Measurements from ENCODE around the gene NRF1.

Gene NRF1

DNA sequence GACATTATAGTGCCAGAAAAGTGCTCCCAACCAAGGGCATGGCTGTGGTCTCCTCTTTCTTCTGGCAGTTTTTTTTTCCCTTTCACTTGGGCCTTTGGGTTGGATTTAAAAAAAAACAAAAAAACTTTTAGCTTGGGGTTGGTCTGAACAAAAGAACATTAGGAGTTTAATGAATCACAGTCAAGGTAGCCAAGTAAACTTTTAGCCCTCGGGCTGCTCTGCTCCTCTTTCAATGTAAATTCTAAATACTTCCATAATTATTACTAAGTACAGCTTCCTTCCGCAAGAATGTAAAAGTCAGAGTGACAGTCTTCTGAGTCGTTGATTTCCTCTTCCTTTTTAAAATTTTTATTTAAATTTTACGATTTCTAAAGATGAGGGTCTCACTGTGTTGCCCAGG, 79.2 kb downstream of the NRF1 start:
- TF ChIP-seq ZFX (IDR thresholded peaks at IDR 0.05) (no peak), CTCF (conservative IDR thresholded peaks at IDR 0.05) (no peak)
- H3K27ac ChIP-seq = no peak overlapping the region

GRCh38 chr7:129698516-129699418, 87.2 kb downstream of the NRF1 start:
- TF ChIP-seq ZFX (IDR thresholded peaks at IDR 0.05) = no peak
- TF ChIP-seq CTCF (conservative IDR thresholded peaks at IDR 0.05) = no peak
- no peak overlapping the region for H3K27ac ChIP-seq

DNA sequence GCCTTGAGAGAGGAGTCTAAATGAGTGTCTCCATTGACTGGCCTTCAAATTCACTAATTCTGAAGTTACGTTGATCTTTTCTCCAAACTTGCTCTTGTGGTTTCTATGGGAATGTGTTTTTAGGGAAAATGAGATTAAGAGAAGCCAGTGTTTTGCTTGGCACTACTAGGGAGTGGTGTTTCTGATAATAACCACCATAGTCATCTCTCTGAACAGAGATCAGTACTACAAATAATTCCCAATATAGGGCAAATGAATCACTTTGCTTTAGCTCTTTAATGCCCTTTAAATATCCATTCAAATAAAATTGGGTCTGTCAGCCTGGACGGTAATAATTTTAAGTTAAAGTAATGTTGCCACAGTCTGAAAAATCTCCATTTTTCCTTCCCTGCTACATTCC, 90.8 kb downstream of the NRF1 start:
- no peak for TF ChIP-seq CTCF (conservative IDR thresholded peaks at IDR 0.05)
- TF ChIP-seq ZFX (IDR thresholded peaks at IDR 0.05) = no peak
- H3K27ac ChIP-seq = no peak overlapping the region

DNA sequence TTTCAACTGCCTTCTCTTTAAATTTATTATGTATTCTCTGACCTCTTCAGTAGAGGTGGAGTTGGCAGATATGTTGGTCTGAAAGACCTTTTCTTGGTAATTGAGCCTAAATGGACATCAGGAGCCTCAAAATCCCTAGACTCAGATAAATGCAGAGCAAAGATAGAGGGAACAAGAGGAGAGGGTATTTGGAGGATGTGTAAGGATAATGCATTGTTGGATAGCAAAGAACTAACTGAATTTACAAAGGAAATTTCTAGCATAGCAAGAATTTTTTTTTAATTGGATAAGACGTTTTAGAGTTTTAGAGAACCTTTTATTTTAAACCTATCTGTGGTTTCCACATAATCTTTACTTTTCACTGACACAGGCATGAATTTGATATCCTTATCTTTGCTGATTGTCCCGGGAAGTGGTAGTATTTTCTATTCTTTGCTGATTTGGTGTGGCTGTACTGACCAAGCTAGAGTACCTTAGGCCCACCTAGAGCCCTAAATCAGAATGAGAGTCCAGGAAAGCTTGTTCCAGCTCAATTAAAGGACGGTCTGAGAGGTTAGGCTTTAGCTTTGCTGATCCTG, 91.3 kb downstream of the NRF1 start:
- H3K27ac ChIP-seq = no peak overlapping the region
- no peak for TF ChIP-seq CTCF (conservative IDR thresholded peaks at IDR 0.05)
- no peak for TF ChIP-seq ZFX (IDR thresholded peaks at IDR 0.05)

DNA sequence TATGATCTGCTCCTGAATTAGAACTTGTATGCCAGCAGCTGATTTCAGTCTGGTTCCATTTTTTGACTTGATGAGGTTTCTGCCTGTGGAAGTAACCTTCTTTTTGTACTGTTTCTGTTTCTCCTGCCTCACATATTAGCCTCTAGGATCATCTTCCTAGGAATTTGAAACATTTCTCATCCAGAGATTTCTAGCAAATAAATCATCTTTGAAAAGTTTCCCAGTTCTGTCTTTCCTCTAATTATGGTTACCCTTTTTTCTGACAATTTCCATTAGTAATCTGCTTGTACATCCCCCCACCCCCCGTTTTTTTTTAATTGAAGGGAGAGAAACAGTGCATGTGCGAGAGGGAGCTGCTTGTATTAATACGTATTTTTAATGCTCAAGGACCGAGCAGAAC, 92.2 kb downstream of the NRF1 start:
- TF ChIP-seq ZFX (IDR thresholded peaks at IDR 0.05) (no peak), CTCF (conservative IDR thresholded peaks at IDR 0.05) (no peak)
- H3K27ac ChIP-seq = no peak overlapping the region

DNA sequence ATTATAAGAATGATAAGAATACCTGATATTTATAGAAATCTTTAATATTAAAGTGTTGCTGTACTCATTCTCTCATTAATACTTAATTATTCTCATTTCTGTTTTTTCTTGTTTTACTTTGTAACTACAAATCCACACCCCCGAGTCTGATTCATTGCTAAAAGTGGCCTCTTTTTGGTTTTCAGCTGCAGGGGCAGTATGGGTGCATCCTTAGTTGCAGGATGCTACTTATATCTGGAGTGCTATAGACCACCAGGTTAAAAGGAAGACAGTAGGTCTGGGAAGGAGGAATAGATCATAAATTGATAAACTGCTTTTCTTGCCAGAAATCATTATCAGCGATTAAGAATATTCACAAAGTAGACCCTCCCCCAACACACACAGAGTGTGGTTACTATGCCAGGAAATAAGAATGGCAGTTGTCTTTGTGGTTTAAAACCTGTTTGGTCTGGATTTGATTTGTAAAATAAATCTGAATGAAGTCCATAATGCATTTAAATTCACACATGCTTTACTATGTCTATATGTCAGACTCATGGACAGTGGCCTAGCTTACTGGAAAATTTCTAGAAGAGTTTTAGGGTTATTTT, 96.5 kb downstream of the NRF1 start:
- TF ChIP-seq CTCF (conservative IDR thresholded peaks at IDR 0.05) (no peak), ZFX (IDR thresholded peaks at IDR 0.05) (no peak)
- H3K27ac ChIP-seq = no peak overlapping the region

DNA sequence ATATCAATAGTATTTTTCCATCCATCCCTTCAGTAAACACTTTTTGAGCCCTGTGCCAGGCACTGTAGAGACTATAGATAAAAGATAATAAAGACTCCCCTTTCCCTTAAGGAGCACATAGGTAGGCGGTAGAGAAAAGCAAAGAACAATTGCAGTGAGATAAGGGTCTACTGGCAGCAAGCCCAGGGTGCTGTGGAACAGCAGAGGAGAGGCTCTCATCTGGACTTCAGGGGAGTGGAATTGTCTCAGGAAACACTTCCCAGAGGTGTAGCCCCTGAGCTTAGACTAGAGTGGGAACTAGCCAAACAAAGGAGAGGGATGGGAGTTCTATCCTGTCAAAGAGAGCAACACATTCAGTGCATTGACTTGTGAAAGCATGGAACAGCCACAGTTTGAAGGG, 102.0 kb downstream of the NRF1 start:
- no peak for TF ChIP-seq ZFX (IDR thresholded peaks at IDR 0.05)
- no peak for TF ChIP-seq CTCF (conservative IDR thresholded peaks at IDR 0.05)

More for the DNA sequence above, 102.0 kb downstream of the NRF1 start:
- no peak overlapping the region for H3K27ac ChIP-seq
